PC-9 (cell line): ENCODE data around the gene FAM193A.

Experiments
- CTCF ChIP-seq: fragments of 200-600 bp; sonication (generic); conservative IDR thresholded peaks from 2 replicates; pipeline ENCODE4 v1.6.1; 2017; ENCODE audit warnings: mixed run types, antibody characterized with exemption, mild to moderate bottlenecking, moderate library complexity
- EZH2 ChIP-seq: fragments of 200-600 bp; sonication (generic); IDR thresholded peaks from 2 replicates; pipeline ENCODE4 v1.8.0; 2017; ENCODE audit warnings: antibody characterized with exemption, low read depth

GRCh38 chr4:2552806-2553205, 16.4 kb downstream of the FAM193A start:
- TF ChIP-seq EZH2 (no peak), CTCF (no peak)
